Bronchial epithelial cell (primary cell): ENCODE results near the gene ARHGAP31. TPM values are rescaled to one million over a fixed set of nuclear protein-coding genes. Genes with fewer than 3 reads are reported as not detected.

Source experiments
- DNase-seq: peaks from one replicate; pipeline ENCODE4 v3.0.0-alpha.2; 2010; ENCODE audit warnings: low read depth
- FAIRE-seq: peaks from 2 replicates; lab custom pipeline; 2011; peaks lifted over from hg19 to GRCh38; lab: Jason Lieb, UNC
- H3K27me3 ChIP-seq: 2 replicates; pipeline ENCODE4 v1.5.1; 2011; ENCODE audit warnings: low read length; ENCODE audit not compliant: control insufficient read depth, insufficient read depth
- H3K36me3 ChIP-seq: 2 replicates; pipeline ENCODE4 v1.5.1; 2011; ENCODE audit warnings: low read length; ENCODE audit not compliant: control insufficient read depth, insufficient read depth
- H3K4me3 ChIP-seq: 2 replicates; pipeline ENCODE4 v1.5.1; 2011; ENCODE audit warnings: mild to moderate bottlenecking, low read depth, low read length, control low read depth
- total RNA-seq: library from RNA; depleted of rRNA; stranded (reverse); fragments of >200 nt; gene quantifications from 2 replicates; pipeline ENCODE4 v1.2.1, GENCODE V29; 2014
- TF ChIP-seq, protein P1 (sequence below): IDR thresholded peaks from 2 replicates; pipeline ENCODE4 v1.5.1; 2011; ENCODE audit warnings: mild to moderate bottlenecking, moderate library complexity, low read length, control low read depth, inconsistent platforms; ENCODE audit not compliant: insufficient read depth, severe bottlenecking

ARHGAP31 gene
- total RNA-seq, 1 donor from 2014 or later, result 0.26 TPM

DNA sequence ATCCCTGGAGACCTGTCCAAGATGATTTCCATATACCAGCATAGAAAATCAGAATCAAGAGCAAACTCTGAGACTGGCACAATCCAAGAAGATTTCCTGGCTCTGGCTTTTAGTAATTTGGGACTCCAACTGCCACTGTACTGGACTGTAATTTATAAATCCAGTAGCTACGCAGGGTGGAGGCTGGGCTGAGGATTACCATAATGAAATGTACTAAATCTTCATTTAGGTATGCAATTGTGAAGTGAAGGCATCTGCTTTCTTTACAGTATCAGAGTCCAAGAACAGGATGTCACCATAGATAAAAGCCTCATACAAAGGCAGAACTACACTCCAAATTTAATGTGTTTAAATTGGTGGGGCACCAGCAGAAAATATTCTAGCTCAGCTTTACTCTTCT lies 122.7 kb downstream of the ARHGAP31 start:
- Histone ChIP-seq H3K27me3 (no peaks in the 10 kb centered on the region), H3K4me3 (no peak overlapping the region), H3K36me3 (no peaks in the 10 kb centered on the region)
- FAIRE-seq (no peak), DNase-seq (no peak)
- TF ChIP-seq, protein P1, sequence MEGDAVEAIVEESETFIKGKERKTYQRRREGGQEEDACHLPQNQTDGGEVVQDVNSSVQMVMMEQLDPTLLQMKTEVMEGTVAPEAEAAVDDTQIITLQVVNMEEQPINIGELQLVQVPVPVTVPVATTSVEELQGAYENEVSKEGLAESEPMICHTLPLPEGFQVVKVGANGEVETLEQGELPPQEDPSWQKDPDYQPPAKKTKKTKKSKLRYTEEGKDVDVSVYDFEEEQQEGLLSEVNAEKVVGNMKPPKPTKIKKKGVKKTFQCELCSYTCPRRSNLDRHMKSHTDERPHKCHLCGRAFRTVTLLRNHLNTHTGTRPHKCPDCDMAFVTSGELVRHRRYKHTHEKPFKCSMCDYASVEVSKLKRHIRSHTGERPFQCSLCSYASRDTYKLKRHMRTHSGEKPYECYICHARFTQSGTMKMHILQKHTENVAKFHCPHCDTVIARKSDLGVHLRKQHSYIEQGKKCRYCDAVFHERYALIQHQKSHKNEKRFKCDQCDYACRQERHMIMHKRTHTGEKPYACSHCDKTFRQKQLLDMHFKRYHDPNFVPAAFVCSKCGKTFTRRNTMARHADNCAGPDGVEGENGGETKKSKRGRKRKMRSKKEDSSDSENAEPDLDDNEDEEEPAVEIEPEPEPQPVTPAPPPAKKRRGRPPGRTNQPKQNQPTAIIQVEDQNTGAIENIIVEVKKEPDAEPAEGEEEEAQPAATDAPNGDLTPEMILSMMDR, result no peak

DNA sequence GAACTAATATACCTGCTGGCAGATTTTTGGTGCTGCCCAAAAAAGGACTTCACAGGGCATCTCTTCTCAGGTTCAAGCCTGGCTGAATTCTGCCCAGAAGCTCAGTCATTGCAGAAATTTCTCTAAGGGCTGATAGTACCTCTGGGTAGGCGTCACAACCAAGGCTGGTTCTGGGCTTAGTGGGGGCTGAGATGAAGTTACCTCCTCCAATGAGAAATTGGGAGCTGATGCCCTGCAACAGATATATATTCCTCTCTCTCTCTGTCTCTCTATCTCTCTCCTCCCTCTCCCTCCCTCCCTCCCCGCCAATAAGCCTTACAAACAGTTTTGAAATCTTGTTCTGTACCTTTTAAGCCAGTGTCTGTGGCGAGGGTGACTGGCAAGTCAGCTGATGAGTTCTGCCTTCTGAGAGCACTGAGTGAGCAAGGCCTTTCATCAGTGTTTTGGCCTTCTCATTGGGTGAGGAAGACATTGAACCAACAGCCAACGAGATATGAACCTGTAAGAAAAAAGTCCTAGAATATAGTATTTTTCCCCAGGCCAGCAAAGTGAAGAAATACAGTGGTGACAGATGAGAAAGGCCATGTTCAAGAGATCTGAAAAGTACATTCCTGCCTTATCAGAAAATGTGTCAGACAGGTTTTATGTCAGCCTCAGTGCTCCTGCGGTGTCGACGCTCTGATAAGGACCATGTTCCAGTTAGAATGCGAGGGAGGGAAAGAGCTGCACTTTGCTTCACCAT lies 123.8 kb downstream of the ARHGAP31 start:
- FAIRE-seq, result peak; percentile 55
- Histone ChIP-seq H3K36me3 (no peaks in the 10 kb centered on the region), H3K4me3 (no peak overlapping the region), H3K27me3 (no peaks in the 10 kb centered on the region)
- TF ChIP-seq, protein P1, result no peak
- no peak for DNase-seq

DNA sequence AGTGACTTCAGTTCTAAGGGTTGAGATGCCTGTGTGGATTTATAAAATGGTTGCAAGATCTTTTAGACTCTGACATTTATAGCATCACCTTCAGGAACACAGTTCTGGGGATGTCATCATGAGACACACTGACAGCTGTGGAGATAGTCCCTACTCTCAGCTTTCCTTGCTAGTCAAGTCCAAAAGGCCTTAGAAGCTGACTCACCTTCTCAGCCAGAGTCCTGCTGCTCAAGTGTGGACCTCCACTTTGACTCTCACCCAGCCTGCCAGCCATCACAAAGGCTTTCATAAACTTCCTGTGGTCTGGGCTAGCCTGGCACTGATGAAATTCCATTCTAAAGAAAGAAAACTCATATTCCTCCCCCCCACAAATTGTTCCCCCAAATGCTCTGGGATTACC lies 124.5 kb downstream of the ARHGAP31 start:
- FAIRE-seq, result no peak
- H3K36me3 ChIP-seq, result no peaks in the 10 kb centered on the region
- no peaks in the 10 kb centered on the region for H3K27me3 ChIP-seq
- H3K4me3 ChIP-seq, result no peak overlapping the region
- TF ChIP-seq, protein P1, result no peak
- no peak for DNase-seq

DNA sequence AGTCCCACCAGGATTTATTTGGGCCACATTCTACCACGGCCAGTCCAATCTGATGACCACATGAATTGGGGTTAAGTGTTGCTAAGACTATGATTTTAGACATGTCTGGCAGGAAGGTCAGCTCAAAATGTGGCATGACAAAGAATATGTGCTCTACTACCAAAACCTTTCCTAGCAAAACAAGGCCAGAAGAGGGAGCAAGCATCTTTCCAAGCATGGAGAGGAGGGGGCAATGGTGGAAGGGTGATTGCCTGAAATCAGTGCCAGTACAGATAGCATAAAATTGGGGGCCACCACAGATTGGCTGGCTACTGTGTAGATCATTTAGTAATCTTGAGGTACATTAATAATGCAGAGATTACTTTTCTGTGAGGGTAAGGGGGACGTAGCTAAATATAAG lies 126.0 kb downstream of the ARHGAP31 start:
- DNase-seq (no peak), FAIRE-seq (no peak)
- Histone ChIP-seq H3K36me3 (no peaks in the 10 kb centered on the region), H3K27me3 (no peaks in the 10 kb centered on the region), H3K4me3 (no peak overlapping the region)
- TF ChIP-seq, protein P1, result peak; percentile 11

DNA sequence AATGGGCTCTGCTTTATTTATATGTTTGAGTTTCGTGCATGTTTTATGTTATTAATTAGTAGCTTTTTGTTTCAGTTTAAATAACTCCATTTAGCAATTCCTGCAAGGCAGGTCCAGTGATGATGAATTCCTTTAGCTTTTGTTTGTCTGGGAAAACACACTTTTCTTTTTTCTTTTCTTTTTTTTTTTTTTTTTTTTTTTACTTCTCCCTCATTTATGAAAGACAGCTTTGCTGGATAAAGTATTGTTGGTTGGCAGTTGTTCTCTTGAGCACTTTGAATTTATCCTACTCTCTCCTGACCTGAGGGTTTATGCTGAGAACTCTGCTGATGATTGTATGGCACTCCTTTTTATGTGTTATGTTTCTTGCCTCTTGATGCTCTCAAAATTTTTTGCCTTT lies 133.5 kb downstream of the ARHGAP31 start:
- Histone ChIP-seq H3K27me3 (no peaks in the 10 kb centered on the region), H3K36me3 (peaks cover 12% of the 10 kb centered on the region), H3K4me3 (no peak overlapping the region)
- TF ChIP-seq, protein P1, result no peak
- FAIRE-seq (no peak), DNase-seq (no peak)

DNA sequence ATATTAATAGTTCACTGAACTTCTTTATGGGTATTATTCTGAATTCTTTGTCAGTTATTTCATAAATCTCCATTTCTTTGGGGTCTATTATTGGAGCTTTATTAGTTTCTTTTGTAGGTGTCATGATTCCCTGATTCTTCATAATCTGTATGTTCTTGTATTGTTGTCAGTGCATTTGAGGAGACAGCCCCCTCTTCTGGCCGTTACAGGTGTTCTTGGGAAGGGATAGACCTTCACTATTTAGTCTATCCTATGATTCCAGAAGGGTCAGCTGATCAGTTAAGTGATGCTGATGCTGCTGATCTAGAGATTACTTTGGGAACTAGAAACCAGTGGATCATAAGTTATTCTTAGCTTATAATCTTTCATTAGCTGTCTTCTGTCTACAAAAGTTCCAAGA lies 134.4 kb downstream of the ARHGAP31 start:
- TF ChIP-seq, protein P1, result no peak
- H3K36me3 ChIP-seq, result peaks cover 12% of the 10 kb centered on the region
- H3K4me3 ChIP-seq, result no peak overlapping the region
- FAIRE-seq (no peak), DNase-seq (no peak)
- no peaks in the 10 kb centered on the region for H3K27me3 ChIP-seq
